OCI-LY7 (cell line): ENCODE results near the gene SERPINB10.

Source experiments
- CTCF ChIP-seq: fragments of 200-600 bp; sonication (generic); conservative IDR thresholded peaks from 2 replicates; pipeline ENCODE4 v1.5.1; 2014; ENCODE audit warnings: mild to moderate bottlenecking, antibody characterized with exemption, low read length, moderate library complexity, mixed read lengths
- EZH2phosphoT487 ChIP-seq: fragments of 200-600 bp; sonication (generic); IDR thresholded peaks from 2 replicates; pipeline ENCODE4 v1.6.1; 2018; ENCODE audit warnings: low read depth, borderline replicate concordance, mild to moderate bottlenecking, mixed run types, antibody characterized with exemption, low read length, moderate library complexity, mixed read lengths

DNA sequence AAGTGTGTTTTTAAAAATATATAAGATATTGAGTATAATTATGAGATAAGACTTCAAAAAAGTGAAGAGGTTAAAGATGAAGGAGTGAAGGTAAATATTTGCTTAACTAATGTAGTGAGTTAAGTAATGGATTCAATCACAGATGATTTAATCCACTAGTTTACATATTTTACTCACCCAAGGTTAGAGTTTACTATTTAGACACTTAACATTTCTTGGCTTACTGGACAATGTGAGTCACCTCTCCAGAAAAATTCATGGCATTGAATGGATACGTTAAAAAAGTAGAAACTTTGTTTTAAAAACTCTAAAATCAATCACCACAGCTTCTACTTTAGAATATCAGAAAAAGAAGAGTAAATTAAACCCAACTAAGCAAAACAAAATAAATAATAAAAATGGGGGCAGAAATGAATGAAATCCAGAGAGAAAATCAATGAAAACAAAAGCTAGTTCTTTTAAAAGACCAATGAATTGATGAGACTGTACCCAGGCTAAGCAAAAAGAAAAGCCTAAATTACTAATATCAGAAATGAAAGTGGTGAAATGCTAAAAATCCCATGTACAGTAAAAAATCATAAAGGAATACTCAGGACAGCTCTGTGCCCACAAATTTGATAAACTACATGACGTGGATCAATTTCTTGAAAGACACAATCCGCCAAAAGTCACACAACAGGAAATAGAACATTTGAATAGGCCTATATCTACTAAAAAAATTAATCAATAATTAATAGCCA lies 39.5 kb downstream of the SERPINB10 start:
- TF ChIP-seq CTCF (no peak), EZH2phosphoT487 (no peak)
